HG03460 (cell line): Measurements from ENCODE around the gene DNAH2.
"Not testable (repeated sequence)": the region's sequence is repeated elsewhere in the genome, so short reads cannot be mapped to it uniquely, and the experiment has no call there.

Experiments used
- ATAC-seq: cut with Tn5 transposase; IDR thresholded peaks from one replicate; pipeline ENCODE4 v1.9.1; 2021; ENCODE audit not compliant: unreplicated experiment

The DNAH2 gene

DNA sequence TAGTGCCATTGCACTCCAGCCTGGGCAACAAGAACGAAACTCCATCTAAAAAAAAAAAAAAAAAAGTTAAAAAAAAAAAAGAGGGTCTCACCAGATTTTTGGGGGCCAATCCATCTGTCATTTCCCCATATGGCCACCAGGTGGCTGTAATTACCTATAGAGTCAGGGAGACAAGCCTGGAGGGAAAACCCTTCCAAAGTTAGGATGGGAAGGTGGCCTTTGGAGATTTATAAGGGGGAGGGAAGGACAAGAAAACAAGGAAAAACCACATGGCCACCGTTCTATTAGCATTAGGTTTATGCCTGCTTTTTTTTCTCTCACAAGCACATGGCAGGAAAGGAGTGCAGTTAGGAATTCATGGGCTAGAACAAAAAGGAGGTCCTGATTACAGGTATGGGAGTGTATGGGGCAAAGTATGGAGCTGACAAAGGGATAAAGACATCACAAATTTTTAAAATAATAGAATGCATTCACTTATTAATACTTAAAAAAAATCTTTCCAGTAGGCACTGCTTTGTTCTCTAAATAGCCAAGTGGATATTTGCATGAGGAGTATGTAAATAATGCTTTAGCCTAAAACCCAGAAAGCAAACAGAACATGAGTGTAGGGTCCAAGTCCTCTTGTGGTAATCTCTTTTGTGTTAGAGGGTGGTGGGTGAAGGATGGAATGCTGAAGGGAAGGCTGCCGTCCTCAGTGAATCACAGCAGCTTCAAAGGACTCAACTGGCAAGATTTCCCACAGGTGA is 145.3 kb downstream of the DNAH2 start:
- ATAC-seq: no peak

GRCh38 chr17:7864384-7864783 is 146.8 kb downstream of the DNAH2 start:
- not testable (repeated sequence) for ATAC-seq

DNA sequence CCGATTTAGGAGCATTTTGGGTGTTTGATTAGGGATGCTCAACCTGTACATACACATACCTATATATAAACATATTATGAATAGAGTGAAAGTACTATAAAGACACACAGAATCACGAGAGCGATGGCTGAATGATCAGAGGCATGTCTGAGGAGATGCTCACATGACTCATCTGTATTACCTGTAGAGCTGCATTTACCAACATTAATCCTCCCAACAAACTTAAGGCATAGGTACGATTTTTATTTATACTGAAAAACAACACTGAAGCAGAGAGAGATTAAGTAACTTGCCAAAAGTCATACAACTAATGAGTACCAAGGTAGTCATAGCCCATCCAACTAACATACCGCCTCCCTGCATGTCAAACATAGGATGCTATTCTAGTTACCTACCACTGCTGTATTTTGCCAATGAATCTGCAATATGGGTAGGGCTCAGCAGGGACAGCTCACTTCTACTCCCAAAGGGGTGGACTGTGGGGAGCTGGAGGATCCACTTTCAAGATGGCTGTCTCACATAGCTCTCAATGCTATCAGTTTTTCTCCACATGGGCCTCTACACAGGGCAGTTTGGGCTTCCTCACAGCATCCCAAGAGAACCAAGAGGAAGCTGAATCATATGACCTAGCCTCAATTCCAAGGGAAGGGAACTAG is 147.6 kb downstream of the DNAH2 start:
- ATAC-seq: no peak

DNA sequence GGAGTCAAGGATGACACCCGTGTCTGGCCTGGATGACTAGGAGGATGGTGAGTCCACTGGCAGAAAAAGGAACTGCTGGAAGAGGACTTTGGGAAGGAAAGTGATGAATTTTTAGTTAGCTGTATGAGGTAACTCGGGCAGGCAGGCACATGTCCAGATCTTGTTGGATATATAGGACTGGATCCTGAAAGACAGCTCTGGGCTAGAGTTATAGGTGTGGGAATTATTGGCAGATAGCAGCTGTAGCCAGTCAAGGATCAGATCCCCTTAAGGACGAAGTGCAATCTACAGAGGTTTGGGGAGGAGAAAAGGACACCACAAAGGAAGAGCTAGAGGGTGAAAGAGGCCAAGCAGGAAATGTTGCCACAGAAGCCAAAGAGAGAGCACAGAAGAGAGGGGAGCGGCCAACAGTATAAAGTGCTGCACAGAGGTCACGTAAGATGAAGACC is 150.4 kb downstream of the DNAH2 start:
- ATAC-seq: no peak

- ATAC-seq: no peak
Measured at GRCh38 chr17:7873051-7873450, 155.5 kb downstream of the DNAH2 start.

DNA sequence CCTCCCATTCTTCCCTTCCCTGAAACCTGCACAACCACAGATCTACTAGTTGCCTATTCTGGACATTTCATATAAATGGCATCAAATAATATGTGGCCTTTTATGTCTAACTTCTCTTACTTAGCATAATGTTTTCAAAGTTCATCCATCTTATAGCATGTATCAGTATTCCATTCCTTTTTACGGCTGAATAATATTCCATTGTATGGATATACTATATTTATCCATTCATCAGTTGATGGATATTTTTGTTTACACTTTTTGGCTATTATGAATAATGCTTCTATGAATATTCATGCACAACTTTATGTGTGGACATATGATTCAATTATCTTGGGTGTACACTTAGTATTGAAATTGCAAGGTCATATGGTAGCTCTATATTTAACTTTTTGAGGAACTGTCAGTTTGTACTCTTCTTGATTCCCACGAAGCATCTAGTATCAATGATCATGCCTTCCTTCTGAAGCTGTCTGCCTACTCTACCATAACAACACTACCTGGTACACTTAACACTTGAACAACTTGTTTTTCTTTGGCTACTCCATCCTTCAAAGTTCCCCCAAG is 158.3 kb downstream of the DNAH2 start:
- ATAC-seq: no peak

DNA sequence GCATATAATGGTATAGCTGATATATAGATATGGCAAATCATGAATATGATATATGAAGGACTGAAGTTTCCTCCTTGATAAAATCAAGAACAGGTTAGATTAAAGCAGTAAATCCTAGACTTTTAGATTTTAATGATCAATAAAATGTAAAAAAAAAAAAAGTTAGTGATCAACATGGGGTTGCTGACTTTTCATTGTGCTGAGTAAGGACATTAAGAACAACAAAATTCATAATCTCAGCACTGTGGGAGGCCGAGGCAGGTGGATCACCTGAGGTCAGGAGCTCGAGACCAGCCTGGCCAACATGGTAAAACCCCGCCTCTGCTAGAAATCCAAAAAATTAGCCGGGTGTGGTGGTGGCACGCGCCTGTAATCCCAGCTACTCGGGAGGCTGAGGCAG is 160.7 kb downstream of the DNAH2 start:
- no peak for ATAC-seq

- ATAC-seq: no peak
Measured at GRCh38 chr17:7880076-7880868, 162.7 kb downstream of the DNAH2 start.

DNA sequence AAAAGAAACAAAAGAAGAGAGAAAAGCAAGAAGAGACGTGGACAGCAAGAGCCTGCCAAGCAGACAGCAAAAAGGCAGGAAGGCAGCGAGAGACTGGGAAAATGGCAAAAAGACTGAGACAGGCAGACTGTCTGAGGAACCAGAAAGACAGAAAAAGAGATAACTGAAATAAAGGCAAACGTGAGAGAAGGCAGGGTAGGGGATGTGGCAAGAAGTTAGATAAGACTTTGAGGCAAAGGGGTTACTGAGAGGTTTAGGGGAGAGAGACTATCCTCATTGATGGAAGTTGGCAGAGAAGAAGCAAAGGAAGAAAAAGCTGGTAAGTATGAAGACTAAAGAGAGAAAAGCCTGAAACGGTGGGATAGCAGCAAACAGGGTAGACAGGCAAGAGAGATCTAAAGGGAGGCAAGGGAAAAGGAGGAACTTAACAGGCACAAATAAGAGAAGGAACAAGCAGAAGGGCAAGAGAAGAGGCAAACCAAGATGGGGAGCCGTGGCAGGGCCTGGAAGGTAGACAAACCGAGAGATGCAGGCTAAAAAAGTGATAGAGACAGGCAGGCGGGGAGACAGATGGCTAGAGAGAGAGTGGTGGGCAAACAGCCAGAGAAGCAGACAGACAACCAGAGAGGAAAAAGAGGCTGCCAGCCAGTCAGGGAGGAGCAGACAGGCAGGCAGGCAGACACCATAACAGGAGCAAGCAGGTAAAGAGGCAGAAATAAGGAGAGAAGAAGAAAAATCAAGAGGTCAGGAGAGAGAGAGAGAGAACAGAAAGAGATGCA is 163.9 kb downstream of the DNAH2 start:
- no peak for ATAC-seq

GRCh38 chr17:7882068-7882467 is 164.5 kb downstream of the DNAH2 start:
- no peak for ATAC-seq

DNA sequence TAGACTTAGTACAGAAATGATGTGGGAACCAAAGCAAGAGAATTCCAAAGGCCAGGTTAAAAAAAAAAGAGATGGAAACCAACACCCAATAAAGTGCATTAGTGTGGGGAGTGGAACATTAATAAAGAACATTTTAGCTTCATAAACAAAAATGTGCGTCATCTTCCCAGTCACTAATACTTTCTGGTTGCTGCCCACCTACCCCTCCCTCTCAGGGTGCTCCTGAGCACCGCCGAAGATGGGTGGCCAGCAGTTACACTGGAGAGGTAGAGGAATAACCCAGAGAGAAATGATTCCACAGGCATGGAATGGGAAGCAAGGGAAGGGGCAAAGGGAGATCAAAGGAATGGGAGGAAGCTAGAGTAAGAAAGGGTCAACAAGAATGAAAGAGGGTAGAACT is 165.1 kb downstream of the DNAH2 start:
- ATAC-seq: no peak
